HG02588 (cell line): ENCODE results near the gene NUDT7.

ENCODE experiments used
- ATAC-seq: cut with Tn5 transposase; IDR thresholded peaks from one replicate; pipeline ENCODE4 v1.9.1; 2021; ENCODE audit warnings: mild to moderate bottlenecking, moderate library complexity; ENCODE audit not compliant: unreplicated experiment

NUDT7 gene

GRCh38 chr16:77722309-77723107, at the start of gene NUDT7:
NUDT7 (plus strand) TSS chr16:77722514; CDS start chr16:77722583, 69 bp downstream.
- peak; percentile 88 for ATAC-seq

DNA sequence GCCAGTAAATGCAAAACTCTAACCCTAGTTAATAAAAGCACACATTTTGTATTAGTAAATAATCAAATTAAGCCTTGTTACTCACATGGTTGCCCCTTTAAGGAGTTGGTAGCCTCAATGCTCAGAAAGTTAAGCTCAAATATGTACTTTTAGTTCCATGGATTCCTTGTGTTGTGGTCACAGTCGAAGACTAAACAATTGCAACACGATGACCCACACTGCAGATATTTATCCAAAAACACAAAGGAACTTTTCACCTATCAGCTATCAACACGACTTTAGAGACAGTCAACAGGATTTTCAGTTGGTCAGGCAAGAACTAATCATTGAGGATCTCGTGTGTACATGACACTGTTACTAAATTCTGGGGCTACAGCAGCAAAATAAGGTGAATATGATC, 47.4 kb upstream of the NUDT7 start:
- ATAC-seq: no peak

DNA sequence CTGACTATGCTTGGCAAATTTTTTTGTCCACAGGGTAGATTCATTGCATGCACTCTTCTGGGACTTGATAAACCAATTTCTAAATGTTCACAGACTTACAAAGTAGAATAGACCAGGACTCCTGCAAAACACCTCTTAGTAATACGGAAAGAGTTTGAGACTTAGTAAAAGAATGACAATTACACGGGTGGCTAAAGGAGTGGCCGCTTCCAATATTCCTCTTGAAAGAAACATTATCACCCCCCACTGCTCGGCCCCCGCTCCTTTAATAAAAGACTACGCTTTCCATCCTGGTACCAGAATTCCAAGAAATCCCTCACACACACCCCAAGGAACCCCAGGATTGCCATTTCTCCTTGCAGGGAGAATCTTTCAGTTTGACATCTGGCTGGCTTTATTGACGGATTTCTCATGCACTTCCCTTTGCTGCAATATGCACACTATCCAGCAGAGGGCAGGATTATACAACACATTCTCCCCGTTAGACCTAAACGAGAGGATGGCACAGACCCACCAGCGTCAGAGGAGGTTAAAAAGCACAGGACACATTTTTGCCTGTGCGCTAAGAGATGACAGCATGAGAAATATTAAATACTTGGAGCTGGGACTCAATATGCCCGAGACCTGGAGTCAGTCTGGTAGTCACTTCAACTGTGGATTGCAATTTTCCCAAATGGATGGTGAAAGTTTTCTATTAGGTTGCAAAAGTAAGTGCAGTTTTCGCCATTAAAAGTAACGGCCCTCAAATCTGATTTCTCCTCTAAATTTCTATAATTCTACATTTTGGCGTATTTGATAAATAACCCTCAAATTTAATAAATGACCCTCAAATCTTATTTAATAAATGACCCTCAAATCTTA, 46.6 kb upstream of the NUDT7 start:
- ATAC-seq: no peak

DNA sequence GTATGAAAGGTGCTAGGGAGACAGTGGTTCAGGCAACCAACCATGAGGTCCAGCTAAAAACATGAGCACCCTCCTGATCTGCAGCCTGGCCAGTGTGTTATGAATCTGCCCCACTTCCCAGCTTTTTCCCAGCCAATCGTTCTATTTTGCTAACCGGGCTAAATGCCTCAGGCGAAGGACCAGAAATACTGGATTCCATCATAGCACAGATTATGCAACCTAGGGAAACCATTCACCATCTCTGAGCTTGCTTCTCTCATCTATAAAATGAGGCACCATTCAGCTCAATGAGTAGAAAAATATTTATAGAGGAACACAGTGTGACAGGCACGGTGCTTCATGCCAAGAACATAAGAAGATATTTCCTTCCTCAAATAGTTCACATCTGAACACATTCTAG, 45.2 kb upstream of the NUDT7 start:
- no peak for ATAC-seq

DNA sequence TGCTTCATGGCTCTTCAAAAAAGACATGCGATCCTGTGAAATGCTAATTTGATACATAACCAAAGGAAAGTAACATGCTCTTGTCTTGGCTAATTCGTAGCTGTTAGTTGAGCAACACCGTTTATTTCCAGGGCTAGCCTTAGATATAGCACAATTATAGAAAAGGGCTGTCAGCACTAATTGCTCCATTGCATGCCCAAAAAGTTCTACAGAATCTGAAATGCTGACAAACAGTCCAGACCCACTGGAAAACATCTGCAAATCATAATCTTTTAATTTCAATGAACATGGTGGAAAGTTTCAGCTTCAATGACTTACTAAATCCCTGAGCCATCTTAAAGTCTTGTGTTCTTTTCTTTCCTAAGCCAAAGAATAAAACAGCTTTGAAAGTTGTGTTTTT, 42.9 kb upstream of the NUDT7 start:
- ATAC-seq: no peak

DNA sequence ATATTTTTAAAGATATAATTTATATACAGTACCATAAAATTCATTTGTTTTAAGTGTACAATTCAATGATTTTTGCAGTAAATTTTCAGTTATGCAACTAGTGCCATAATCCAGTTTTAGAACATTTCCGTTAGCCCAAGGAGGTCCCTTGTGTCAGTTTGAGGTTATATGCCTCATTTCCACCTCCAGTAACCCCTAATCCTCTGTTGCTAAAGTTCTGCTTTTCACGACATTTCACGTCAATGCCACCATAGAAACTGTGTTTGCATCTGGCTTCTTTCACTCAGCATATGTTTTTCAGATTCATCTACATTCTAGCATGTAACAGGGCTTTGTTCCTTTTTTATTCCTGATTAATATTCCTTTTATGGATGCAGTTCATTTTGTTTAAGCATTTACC, 42.4 kb upstream of the NUDT7 start:
- no peak for ATAC-seq

DNA sequence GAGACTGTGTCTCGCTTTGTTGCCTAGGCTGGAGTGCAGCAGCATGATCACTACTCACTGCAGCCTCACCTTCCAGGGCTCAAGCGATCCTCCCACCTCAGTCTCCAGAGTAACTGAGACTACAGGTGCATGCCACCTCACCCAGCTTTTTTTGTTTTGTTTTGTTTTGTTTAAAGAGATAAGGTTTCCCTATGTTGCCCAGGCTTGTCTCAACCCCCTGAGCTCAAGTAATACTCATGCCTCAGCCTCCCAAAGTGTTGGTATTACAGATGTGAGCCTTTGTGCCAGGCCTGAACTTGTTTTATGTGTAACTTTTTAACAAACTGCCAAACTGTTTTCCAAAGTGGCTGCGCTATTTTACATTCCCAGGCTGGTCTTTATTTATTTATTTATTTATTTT, 41.8 kb upstream of the NUDT7 start:
- ATAC-seq: no peak

GRCh38 chr16:77682586-77682985, 39.7 kb upstream of the NUDT7 start:
- ATAC-seq: no peak

DNA sequence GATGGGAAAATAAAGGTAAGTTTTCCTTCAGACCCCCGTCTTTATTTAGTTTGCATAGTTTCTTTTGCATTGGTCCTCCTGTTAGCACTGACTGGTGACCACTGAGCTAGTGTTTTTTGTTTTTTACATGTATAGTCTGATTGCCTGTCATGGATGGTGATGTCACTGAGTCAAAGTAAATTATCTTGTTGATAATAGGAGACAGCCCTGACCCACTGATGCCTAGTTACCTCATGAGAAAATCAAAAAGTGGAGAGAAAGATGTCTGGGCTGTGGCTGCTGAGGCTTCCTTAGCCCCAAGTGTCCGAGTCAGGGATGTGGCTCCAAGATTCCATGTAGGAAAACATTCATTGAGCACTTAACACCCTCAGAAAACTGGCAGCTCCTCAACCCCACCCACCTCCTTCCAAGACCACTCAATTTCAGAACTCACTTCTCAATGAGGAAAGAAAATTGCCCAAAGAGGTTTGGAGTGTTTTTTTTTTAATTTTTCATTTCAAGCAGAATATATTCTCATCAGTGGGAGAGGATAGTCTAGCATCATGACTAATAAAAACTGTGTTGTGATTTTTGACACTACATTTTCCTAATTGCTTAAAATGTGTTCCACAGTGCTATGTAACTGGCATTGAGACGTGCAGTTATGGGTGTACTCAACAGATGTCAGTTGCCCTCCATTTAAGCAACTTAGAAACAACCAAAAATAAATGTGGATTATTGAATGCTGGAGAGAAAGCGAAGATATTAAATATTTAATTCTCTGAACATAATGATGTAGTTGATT, 38.7 kb upstream of the NUDT7 start:
- no peak for ATAC-seq

- no peak for ATAC-seq
These were observed 38.2 kb upstream of the NUDT7 start for GRCh38 chr16:77684181-77684526.

GRCh38 chr16:77686385-77686784, 35.9 kb upstream of the NUDT7 start:
- ATAC-seq: no peak

DNA sequence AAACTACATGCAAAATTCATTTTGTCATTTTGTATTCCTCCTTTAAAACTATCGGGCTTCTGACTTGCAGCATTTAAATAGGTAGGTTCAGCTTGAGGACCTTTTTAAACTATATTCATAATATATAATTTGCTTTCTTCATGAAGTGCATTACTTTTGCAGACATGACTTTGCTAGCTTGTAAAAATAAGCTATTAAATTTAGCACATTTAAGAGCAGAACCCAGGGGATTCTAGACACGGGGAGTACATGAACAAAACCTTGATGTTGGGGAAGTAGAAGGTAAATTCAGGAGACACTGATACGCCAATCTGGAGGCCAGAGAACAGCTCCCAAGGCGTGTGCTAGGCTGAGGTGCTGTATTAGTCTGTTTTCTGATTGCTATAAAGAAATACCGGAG, 32.3 kb upstream of the NUDT7 start:
- ATAC-seq: no peak

DNA sequence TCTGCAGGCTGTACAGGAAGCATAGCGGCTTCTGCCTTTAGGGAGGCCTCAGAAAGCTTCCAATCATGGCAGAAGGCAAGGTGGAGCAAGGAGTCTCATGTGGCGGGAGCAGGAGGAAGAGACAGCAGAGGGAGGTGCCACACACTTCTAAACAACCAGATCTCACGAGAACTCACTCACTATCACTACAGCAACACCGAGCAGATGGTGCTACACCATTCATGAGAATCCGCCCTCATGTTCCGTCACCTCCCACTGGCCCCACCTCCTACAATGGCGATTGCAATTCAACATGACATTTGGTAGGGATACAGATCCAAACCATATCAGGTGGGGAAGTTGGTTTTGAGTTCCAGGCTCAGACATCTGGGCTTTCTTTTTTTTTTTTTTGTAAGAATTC, 31.9 kb upstream of the NUDT7 start:
- no peak for ATAC-seq

- ATAC-seq: no peak
These were observed 29.7 kb upstream of the NUDT7 start for GRCh38 chr16:77692612-77693011.

- no peak for ATAC-seq
These were observed 26.2 kb upstream of the NUDT7 start for GRCh38 chr16:77696149-77696548.

GRCh38 chr16:77700846-77701245, 21.5 kb upstream of the NUDT7 start:
- ATAC-seq: no peak

GRCh38 chr16:77705351-77705750, 17.0 kb upstream of the NUDT7 start:
- no peak for ATAC-seq

DNA sequence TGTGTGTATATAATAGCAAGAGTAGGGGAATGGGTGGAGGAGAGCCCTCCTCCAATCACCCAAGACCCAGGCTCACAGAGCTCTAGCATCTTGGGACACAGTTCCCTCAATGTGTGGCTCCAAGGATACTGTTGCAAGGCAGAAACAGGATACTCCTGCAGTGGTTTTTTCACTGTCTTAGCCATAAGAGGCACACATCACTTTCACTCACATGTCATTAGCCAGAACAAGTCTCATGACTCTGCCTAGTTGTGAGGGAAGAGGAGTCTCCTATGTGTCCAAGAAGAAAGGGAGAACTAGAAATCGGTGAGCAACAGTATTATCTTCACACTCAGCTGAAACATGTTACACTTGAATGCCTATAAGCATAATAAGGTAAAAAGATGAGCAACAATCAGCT, 11.1 kb upstream of the NUDT7 start:
- ATAC-seq: no peak

DNA sequence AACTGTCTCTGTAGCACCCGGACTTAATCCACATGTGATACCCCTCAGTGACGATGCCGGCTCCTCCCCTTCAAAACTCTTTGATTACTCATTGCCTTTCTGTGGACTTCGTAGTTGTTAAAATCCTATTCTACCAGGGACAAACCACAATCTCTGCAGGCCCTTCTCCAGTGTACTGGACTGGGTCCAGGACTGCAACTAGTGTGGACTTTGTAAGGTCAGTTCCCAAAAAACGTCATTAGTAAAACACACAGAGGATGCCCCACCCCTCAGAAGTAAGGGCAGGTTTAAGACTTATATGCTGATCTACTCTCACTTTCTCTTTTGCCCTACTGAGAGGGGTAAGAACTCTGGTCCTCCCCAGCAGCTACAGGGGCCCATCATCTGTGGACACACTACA, 10.5 kb upstream of the NUDT7 start:
- no peak for ATAC-seq

DNA sequence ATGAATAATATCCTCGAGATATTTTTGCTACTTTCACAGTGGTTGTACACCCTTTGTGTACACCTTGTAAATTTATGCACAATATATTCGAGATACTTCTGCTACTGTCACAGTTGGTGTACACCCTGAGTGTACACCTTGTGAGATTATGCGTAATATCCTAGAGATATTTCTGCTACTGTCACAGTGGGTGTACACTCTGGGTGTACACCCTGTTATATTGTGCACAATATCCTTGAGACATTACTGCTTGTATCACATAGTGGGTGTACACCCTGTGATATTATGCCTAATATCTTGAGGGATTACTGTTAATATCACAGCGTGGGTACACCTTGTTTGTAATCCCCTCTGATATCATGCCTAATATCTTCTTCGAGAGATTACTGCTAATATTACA, 7.2 kb upstream of the NUDT7 start:
- no peak for ATAC-seq

- peak; percentile 14 for ATAC-seq
These were observed 484 bp upstream of the NUDT7 start for GRCh38 chr16:77721752-77722308.
